Uterus (tissue), 4 donors: ENCODE measurements around the gene GBA2. TPM values are rescaled to one million over a fixed set of nuclear protein-coding genes. Genes with fewer than 3 reads are reported as not detected.

Experiments
- DNase-seq, 2 donors: peaks; one replicate each; pipeline ENCODE4 v3.0.0-alpha.2; 2019 to 2020
- H3K27ac ChIP-seq, 2 donors: fragments of 200-600 bp; sonication (generic); 1 replicate in 1 of 2; 2 replicates in 1 of 2; pipeline ENCODE4 v1.5.1; 2016 to 2018
- H3K27me3 ChIP-seq, 2 donors: fragments of 200-600 bp; sonication (generic); one replicate each; pipeline ENCODE4 v1.5.1; 2018 to 2019; ENCODE audit warnings: control low read depth in 1 of 2
- H3K36me3 ChIP-seq, 2 donors: fragments of 200-600 bp; sonication (generic); one replicate each; pipeline ENCODE4 v1.5.1; 2019; ENCODE audit warnings: control low read depth in 1 of 2
- H3K4me1 ChIP-seq, 2 donors: fragments of 200-600 bp; sonication (generic); one replicate each; pipeline ENCODE4 v1.5.1; 2018 to 2019; ENCODE audit warnings: control low read depth in 1 of 2
- H3K4me3 ChIP-seq, 2 donors: fragments of 200-600 bp; sonication (generic); 1 replicate in 1 of 2; 2 replicates in 1 of 2; pipeline ENCODE4 v1.5.1; 2018 to 2019; ENCODE audit warnings: mild to moderate bottlenecking in 1 of 2
- H3K9me3 ChIP-seq, 2 donors: fragments of 200-600 bp; sonication (generic); one replicate each; pipeline ENCODE4 v1.5.1; 2019; ENCODE audit warnings: control low read depth in 1 of 2
- CTCF ChIP-seq, 4 experiments: fragments of 200-600 bp in 2 of 4; fragments of 450-650 bp in 2 of 4; sonication (generic) in 2 of 4; IDR thresholded peaks; one replicate each; pipeline ENCODE4 v1.5.1; 2016 to 2019; ENCODE audit warnings: antibody characterized with exemption in 4 of 4, mild to moderate bottlenecking in 2 of 4, moderate library complexity in 1 of 4
- POLR2A ChIP-seq, 2 donors: fragments of 450-650 bp; IDR thresholded peaks; one replicate each; pipeline ENCODE4 v1.6.1; 2016; ENCODE audit warnings: antibody characterized with exemption in 2 of 2, mild to moderate bottlenecking in 1 of 2, moderate library complexity in 1 of 2
- intact Hi-C: fragments of 100-400 bp; cut with DNase I; formaldehyde crosslinking; loops from one replicate; pipeline ENCODE4 v1.15.1; 2023; ENCODE audit warnings: low total_unique reads
- total RNA-seq, 4 donors: library from RNA; depleted of rRNA in 3 of 4; stranded (reverse); fragments of >200 nt in 3 of 4; gene quantifications; one replicate each; pipeline versions ENCODE4 v1.1.0 to v1.2.4, GENCODE V29; 2014 to 2023
- donor health status: DM: yes; HTN: yes; CAD: no.

Gene GBA2
- total RNA-seq, 4 donors from 2014 or later: 26.9 to 104 (median 42.1) TPM

DNA sequence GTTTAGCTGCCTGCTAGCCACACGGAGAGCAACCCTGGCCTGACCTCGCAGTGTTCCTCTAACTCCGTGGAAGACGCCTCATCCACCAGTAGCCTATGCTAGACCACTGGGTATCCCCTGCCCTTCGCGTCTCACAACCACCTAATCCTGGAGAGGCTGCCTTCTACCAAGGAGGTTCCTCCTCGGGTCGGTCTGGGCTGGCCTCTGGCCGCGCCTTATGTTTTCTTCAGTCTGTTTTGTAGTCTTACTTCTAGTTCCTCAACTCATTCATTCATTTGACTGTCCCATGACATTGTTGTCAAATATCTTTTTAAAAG, 57.7 kb downstream of the GBA2 start:
- Histone ChIP-seq H3K27me3 (no peaks in the 10 kb centered on the region), H3K9me3 (no peaks in the 10 kb centered on the region), H3K4me1 (no peaks in the 10 kb centered on the region), H3K4me3 (peak overlapping the region; percentile 57 to 71), H3K27ac (peak overlapping the region; percentile 93 to 98), H3K36me3 (no peaks in the 10 kb centered on the region)
- TF ChIP-seq POLR2A (IDR thresholded peaks at IDR 0.05): no peak
- no peak for TF ChIP-seq CTCF (IDR thresholded peaks at IDR 0.05)
- intact Hi-C loops: no loop called here
- DNase-seq: no peak

DNA sequence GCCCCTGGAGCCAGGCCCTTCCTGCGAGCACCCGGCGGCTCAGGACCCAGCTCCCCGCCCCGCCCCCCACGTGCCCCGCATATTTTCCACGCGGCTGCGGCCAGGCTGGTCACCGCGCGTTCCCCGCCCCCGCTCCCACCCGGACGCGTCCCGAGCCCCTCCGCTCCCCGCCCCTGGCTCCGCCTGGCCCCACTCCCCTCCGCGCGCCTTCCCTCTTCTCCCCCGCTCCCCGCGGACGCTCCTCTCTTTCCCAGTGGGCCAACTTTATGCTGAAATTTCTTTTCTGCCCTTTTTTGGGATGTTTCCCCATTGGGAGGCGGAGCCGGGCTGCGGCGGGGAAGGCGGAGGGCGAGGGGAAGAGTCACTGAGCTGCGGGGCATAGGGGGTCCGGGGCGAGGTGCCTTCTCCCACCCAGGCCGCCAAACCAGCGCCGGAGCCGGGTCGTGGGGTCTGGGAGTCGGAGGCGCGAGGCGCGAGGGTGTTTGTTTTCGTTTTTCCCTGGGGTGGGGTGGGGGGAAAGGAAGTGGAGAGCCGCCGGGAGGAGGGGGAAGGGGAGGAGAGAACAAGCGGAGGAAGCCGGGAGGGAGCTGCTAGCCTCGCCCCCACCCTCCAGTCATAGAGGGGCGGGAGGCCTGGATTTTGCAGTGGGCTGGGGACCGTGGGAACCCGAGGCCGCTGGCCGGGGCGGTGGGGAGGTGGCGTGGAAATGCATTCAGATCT, 58.3 kb downstream of the GBA2 start:
- peak; percentile 54 to 77 for TF ChIP-seq POLR2A (IDR thresholded peaks at IDR 0.05)
- TF ChIP-seq CTCF (IDR thresholded peaks at IDR 0.05): peak in 1 of 4 experiments; percentile 5
- Histone ChIP-seq H3K4me1 (peaks cover 0 to 4% of the 10 kb centered on the region in 2 donors), H3K4me3 (peak overlapping the region; percentile 57 to 71), H3K36me3 (no peaks in the 10 kb centered on the region), H3K9me3 (no peaks in the 10 kb centered on the region), H3K27me3 (no peaks in the 10 kb centered on the region), H3K27ac (peak overlapping the region; percentile 93 to 98)
- DNase-seq: peak; percentile 91 to 93
- intact Hi-C loops: no loop called here

DNA sequence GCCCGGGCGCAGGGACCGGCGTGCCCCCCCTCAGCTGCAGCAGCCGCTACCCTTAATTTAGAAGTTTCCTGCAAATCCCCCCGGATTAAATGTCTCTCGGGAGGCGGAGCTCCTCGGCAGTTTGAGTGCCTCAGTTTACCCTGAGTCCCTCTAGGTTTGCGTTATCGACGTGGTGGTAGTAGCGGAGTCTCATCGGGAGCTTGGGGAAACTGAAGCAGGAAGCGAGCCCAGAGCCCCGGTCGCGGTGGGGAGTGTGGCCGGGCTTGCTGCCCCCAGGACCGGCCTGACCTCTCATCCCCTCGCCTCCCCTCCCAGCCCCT, 58.8 kb downstream of the GBA2 start:
- H3K4me1 ChIP-seq: peaks cover 0 to 4% of the 10 kb centered on the region in 2 donors
- peak overlapping the region; percentile 57 to 71 for H3K4me3 ChIP-seq
- DNase-seq: no peak
- no peak for TF ChIP-seq POLR2A (IDR thresholded peaks at IDR 0.05)
- no peak for TF ChIP-seq CTCF (IDR thresholded peaks at IDR 0.05)
- H3K27ac ChIP-seq: peak overlapping the region; percentile 93 to 98
- no peaks in the 10 kb centered on the region for H3K36me3 ChIP-seq
- H3K9me3 ChIP-seq: no peaks in the 10 kb centered on the region
- H3K27me3 ChIP-seq: no peaks in the 10 kb centered on the region
- intact Hi-C loops: no loop called here

GRCh38 chr9:35689542-35690293, 59.3 kb downstream of the GBA2 start, which contains the start of gene TPM2:
TSS of gene TPM2 (minus strand) at chr9:35689925. CDS start at chr9:35689817, 108 bp downstream.
- TF ChIP-seq POLR2A (IDR thresholded peaks at IDR 0.05) (peak; percentile 68 to 94), CTCF (IDR thresholded peaks at IDR 0.05) (peak in 1 of 4 experiments; percentile 12)
- peaks cover 0 to 4% of the 10 kb centered on the region in 2 donors for H3K4me1 ChIP-seq

More at GRCh38 chr9:35689542-35690293, 59.3 kb downstream of the GBA2 start, which contains the start of gene TPM2:
- H3K9me3 ChIP-seq: no peaks in the 10 kb centered on the region
- DNase-seq: peak; percentile 91 to 93
- H3K27me3 ChIP-seq: no peaks in the 10 kb centered on the region
- peak within 1 kb of the TSS; percentile 93 to 98 for H3K27ac ChIP-seq
- no peaks in the 10 kb centered on the region for H3K36me3 ChIP-seq
- peak within 1 kb of the TSS; percentile 57 to 71 for H3K4me3 ChIP-seq
- intact Hi-C loops: loop anchor here (5.0 kb wide), 1 partner anchor 38 kb away; no protein-coding TSS in a partner anchor
